LNCaP clone FGC (cell line): ENCODE results near the gene PAPSS1.
A peak's percentile ranks its signal among the peaks of the same experiment; 100 is the strongest.

Experiments used
- DNase-seq: peaks from one replicate; pipeline ENCODE4 v3.0.0-alpha.2; 2011; ENCODE audit warnings: low read depth
- H3K4me3 ChIP-seq: 2 replicates; pipeline ENCODE4 v1.5.1; 2011; ENCODE audit warnings: mild to moderate bottlenecking, low read depth, low read length, control low read depth
- TF ChIP-seq, protein P1 (sequence below): IDR thresholded peaks from 2 replicates; pipeline ENCODE4 v1.5.1; 2012; ENCODE audit warnings: mild to moderate bottlenecking; ENCODE audit not compliant: control insufficient read depth, insufficient read depth; ENCODE audit errors: extremely low read depth

PAPSS1 gene

DNA sequence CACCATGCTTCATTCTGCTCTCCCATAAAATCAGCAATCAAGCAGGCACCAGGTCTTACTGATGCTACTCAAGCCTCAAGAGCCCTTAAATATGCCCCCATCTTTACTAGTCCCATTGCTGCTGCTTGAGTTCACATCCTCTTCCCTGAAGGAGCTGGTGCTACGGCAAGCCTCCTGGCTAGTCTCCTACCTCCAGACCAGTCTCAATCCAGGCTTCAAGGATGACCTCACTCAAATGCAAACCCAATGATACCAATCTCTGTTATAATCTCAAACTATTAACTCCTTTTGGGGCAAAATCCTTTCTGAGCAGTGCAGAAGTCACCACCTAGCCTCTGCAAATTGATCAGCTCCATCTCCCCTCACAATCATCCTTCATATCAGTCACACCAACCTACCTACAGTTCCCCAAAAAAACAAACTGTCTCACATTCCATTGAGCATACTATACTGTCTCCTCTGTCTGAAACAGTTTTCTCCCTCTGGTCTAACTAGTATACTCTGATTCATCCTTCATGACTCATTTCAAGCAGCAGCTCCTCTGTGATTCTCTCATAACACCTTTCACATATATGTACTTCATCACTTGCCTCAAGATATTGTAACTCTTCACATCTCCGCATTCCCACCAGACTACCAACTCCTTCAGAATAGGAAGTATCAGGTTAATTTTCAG, 30.0 kb downstream of the PAPSS1 start:
- no peak overlapping the region for H3K4me3 ChIP-seq
- no peak for DNase-seq
- TF ChIP-seq, protein P1, sequence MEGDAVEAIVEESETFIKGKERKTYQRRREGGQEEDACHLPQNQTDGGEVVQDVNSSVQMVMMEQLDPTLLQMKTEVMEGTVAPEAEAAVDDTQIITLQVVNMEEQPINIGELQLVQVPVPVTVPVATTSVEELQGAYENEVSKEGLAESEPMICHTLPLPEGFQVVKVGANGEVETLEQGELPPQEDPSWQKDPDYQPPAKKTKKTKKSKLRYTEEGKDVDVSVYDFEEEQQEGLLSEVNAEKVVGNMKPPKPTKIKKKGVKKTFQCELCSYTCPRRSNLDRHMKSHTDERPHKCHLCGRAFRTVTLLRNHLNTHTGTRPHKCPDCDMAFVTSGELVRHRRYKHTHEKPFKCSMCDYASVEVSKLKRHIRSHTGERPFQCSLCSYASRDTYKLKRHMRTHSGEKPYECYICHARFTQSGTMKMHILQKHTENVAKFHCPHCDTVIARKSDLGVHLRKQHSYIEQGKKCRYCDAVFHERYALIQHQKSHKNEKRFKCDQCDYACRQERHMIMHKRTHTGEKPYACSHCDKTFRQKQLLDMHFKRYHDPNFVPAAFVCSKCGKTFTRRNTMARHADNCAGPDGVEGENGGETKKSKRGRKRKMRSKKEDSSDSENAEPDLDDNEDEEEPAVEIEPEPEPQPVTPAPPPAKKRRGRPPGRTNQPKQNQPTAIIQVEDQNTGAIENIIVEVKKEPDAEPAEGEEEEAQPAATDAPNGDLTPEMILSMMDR: no peak

DNA sequence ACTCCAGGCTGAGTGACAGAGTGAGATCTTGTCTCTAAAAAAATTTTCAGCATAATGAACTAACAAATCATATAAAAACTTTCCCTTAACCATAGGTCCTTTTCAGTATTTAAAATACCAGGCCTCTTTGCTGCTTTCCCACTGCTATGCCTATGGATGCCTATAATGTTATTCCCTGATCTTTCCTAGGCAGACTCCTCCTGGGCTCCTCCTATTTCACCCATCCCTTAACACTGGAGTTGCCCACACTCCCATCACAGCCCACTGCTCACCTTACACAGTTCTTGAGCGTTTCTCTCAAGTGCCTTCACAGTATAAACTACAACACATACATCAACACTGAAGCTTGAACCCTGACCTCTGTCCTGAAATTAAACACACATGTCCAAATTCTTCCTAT, 31.6 kb downstream of the PAPSS1 start:
- no peak overlapping the region for H3K4me3 ChIP-seq
- TF ChIP-seq, protein P1: no peak
- DNase-seq: no peak

DNA sequence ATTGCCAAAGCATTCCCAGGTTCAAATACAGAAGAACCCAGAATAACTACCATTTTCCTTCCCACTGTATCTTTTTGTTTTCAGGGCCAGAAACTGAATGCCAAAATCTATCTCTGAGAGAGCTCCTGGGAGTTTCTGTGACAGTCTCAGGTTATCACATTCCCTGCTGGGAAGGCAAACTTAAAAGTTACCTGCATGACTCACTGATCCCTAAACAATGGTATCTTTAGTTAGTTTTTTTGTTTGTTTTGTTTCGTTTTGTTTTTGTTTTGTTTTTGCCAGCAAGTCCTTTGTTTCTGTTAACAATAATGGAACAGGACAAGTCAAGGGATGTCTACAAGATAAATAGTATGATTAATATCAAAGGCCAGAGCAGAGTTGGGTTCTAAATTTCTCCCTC, 34.3 kb downstream of the PAPSS1 start:
- TF ChIP-seq, protein P1: no peak
- H3K4me3 ChIP-seq: no peak overlapping the region
- no peak for DNase-seq

DNA sequence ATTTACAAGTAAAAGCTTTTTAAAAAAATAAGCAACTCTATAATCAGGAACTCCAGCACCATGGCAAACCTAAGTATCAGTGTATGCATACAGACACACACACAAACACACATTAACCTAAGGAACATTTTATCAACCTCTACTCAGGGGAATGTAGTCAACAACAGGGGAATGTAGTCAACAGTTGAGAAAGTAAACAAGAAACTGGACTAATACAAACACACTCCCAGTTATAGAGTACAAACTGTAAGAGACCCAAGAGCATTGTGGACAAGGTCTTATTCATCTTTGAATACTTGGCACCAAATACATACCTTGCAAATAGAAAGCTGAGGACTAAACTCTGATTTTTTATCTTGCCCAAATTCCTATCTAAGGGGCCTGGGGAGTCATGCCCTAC, 36.2 kb downstream of the PAPSS1 start:
- TF ChIP-seq, protein P1: no peak
- peak; percentile 95 for DNase-seq
- H3K4me3 ChIP-seq: no peak overlapping the region

DNA sequence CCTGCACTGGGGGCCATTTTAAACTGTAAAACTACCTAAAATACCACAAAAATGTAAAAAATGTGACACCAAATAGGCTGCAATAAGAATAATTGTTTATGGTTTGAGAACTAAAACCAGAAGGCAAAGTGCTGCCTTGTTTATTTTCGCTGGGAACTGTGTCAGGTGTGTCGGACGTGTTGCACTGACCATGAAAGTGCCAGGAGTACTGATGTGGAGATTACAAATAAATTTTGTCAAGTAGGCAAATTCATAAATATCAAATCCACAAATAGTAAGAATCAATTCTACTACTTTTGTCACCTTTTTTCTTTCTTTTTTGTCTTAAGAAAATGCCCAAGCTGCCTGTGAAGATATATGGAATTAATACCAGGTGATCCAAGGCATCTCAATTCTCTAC, 37.7 kb downstream of the PAPSS1 start:
- peak overlapping the region; percentile 17 for H3K4me3 ChIP-seq
- TF ChIP-seq, protein P1: no peak
- DNase-seq: no peak

DNA sequence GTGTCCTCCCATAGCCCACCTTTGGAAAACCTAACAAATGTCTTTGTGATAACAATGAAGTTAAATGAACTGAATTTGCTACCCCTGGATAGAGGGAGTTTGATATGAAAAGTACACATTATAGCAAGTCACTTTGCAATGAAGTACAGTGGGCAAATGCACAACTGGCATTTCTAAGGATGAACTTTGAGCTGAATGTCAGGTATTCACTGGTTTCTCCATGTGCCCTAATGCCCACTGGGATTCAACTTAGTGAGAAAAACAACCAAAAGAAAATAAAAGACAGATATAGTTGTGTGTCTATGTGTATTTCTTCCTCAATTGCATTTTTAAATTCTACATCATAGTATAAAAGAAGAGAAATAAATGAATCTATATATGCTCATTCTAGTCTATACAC, 51.0 kb downstream of the PAPSS1 start:
- no peak for DNase-seq
- TF ChIP-seq, protein P1: no peak

DNA sequence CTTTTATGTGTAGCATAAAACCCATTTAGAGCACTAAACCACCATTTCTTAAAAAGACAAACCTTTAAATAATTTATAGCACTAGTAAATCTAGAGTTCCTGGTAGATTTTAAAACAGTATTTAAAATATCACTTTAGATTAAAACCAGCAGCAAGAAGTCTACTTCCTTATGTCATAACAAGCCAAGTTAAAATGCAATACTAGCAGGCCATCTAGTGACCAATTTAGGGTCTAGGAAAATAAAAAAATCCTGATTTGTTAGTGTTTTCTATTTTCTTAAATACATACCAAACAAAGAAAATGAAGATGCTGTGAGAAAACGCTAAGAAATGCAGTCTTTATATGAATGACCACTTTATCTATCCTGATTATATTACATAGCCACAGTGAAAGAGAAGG, 53.9 kb downstream of the PAPSS1 start:
- peak; percentile 41 for DNase-seq
- TF ChIP-seq, protein P1: peak; percentile 57
- no peak overlapping the region for H3K4me3 ChIP-seq

More for the DNA sequence above, 51.0 kb downstream of the PAPSS1 start:
- no peak overlapping the region for H3K4me3 ChIP-seq
